Measurements from ENCODE around the gene SH3GL1.

Gene SH3GL1

GRCh38 chr19:4396949-4397783 is 3.2 kb downstream of the SH3GL1 start:
- no peak for DNase-seq (ENCODE audit: low spot score)

- no peak for DNase-seq (ENCODE audit: low spot score)
Observed at GRCh38 chr19:4393947-4394590, 6.3 kb downstream of the SH3GL1 start.

- DNase-seq (ENCODE audit: low spot score): no peak
Observed at GRCh38 chr19:4391701-4392483, 8.5 kb downstream of the SH3GL1 start.

- no peak for DNase-seq (ENCODE audit: low spot score)
Observed at GRCh38 chr19:4391306-4391693, 9.0 kb downstream of the SH3GL1 start.

GRCh38 chr19:4390567-4391305 is 9.6 kb downstream of the SH3GL1 start:
- DNase-seq (ENCODE audit: low spot score): no peak

GRCh38 chr19:4390017-4390566 is 10.3 kb downstream of the SH3GL1 start:
- no peak for DNase-seq (ENCODE audit: low spot score)

- DNase-seq (ENCODE audit: low spot score): no peak
Observed at GRCh38 chr19:4389511-4390016, 10.8 kb downstream of the SH3GL1 start.

- DNase-seq (ENCODE audit: low spot score): no peak
Observed at GRCh38 chr19:4389064-4389375, 11.3 kb downstream of the SH3GL1 start.

GRCh38 chr19:4388337-4389063 is 11.8 kb downstream of the SH3GL1 start:
- no peak for DNase-seq (ENCODE audit: low spot score)

GRCh38 chr19:4386041-4386782 is 14.1 kb downstream of the SH3GL1 start:
- DNase-seq (ENCODE audit: low spot score): no peak

GRCh38 chr19:4385291-4386040 is 14.9 kb downstream of the SH3GL1 start:
- no peak for DNase-seq (ENCODE audit: low spot score)

GRCh38 chr19:4380254-4380727 is 20.1 kb downstream of the SH3GL1 start:
- DNase-seq (ENCODE audit: low spot score): peak; percentile 36

GRCh38 chr19:4379383-4380253 is 20.7 kb downstream of the SH3GL1 start:
- DNase-seq (ENCODE audit: low spot score): no peak

- DNase-seq (ENCODE audit: low spot score): no peak
Observed at GRCh38 chr19:4378886-4379285, 21.5 kb downstream of the SH3GL1 start.

- peak; percentile 49 for DNase-seq (ENCODE audit: low spot score)
Observed at GRCh38 chr19:4376991-4377781, 23.2 kb downstream of the SH3GL1 start.

GRCh38 chr19:4376671-4376990 is 23.7 kb downstream of the SH3GL1 start:
- DNase-seq (ENCODE audit: low spot score): peak; percentile 40

- DNase-seq (ENCODE audit: low spot score): no peak
Observed at GRCh38 chr19:4376028-4376670, 24.2 kb downstream of the SH3GL1 start.

Data from hematopoietic multipotent progenitor cell treated with erythropoietin and hydrocortisone succinate and interleukin-3 and kit ligand, for 17 days (in vitro differentiated cells).